ENCODE measurements around the gene KCNIP4. TPM values are rescaled to one million over a fixed set of nuclear protein-coding genes. Genes with fewer than 3 reads are reported as not detected.

Gene KCNIP4
- total RNA-seq, 4 donors from 2014 or later: 2.5 TPM; not detected in 2

DNA sequence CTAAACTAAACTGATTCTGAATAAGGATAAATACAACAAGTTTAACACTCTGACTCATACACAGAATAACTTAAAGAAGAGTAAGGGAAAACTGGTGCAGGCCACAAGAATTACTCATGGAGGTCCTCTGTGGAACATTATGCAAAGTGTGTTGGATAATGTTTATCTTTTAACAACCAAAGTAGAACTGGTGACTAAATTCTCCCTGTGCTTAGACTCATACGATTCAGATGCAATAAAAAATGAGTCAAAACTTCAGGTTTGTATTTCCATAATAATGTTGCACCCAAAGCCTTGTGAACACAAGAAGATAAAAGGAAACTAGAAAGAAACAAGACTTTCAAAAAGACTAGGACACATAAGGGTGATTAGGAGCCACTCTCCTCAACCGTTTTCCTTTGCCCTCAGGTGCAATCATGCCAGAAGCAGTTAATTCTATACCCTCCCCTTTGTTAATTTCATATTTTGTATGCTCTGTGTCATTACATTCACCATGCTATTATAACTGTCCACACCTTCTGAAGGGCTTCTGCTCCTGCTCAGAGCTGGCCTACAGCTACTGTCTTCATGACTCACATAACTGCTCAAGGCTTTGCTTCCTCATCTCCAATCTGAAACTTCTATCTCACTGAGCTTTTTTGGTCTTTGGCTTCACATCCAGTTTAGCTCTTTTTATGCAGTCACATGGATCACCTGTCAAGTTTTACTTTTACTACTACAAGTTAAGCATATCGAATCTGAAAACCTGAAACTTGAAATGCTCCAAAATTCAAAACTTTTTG, 60.2 kb downstream of the KCNIP4 start:
- Histone ChIP-seq H3K9me3 (no peaks in the 10 kb centered on the region), H3K27me3 (no peaks in the 10 kb centered on the region), H3K4me3 (no peak overlapping the region), H3K27ac (no peak overlapping the region), H3K36me3 (no peaks in the 10 kb centered on the region), H3K4me1 (no peaks in the 10 kb centered on the region)
- intact Hi-C loops (cut with DNase I; ENCODE audit: low total_unique reads) (no loop called here), in situ Hi-C loops (cut with MboI; ENCODE audit: low pct_ligation_motif_present in 1 of 4, low pct_unique_long_range_greater_than_20kb in 1 of 4, low sequenced_read_pairs in 3 of 4) (no loop called here)
- no peak for DNase-seq
- TF ChIP-seq EP300 (IDR thresholded peaks at IDR 0.05; ENCODE audit: low read depth) (no peak), POLR2A (IDR thresholded peaks at IDR 0.05) (no peak), POLR2AphosphoS5 (IDR thresholded peaks at IDR 0.05) (no peak)
- TF ChIP-seq, protein P1, sequence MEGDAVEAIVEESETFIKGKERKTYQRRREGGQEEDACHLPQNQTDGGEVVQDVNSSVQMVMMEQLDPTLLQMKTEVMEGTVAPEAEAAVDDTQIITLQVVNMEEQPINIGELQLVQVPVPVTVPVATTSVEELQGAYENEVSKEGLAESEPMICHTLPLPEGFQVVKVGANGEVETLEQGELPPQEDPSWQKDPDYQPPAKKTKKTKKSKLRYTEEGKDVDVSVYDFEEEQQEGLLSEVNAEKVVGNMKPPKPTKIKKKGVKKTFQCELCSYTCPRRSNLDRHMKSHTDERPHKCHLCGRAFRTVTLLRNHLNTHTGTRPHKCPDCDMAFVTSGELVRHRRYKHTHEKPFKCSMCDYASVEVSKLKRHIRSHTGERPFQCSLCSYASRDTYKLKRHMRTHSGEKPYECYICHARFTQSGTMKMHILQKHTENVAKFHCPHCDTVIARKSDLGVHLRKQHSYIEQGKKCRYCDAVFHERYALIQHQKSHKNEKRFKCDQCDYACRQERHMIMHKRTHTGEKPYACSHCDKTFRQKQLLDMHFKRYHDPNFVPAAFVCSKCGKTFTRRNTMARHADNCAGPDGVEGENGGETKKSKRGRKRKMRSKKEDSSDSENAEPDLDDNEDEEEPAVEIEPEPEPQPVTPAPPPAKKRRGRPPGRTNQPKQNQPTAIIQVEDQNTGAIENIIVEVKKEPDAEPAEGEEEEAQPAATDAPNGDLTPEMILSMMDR (IDR thresholded peaks at IDR 0.05): no peak
- WGBS, 2 donors (ENCODE audit: low coverage in 1 of 2): 55 to 61% methylated on average over 3 of the region's 3 CpGs

DNA sequence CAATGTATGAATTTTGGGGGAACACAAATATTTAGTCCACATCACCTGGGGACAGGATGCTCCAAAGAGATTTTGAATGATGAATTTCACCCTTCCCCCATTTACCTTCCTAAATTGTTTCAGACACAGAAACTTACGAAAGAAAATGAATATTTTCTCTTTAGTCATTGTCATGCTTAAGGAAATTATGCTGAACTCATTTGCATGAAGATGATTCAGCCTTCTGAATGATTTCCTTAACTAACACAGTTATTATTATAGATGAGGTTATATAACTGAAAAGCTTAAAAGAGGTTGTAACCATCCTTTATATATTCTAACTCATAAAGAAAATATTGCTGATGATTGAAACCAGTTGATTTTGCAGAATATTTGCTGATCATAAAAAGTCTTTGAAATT, 61.1 kb downstream of the KCNIP4 start:
- Histone ChIP-seq H3K9me3 (no peaks in the 10 kb centered on the region), H3K27ac (no peak overlapping the region), H3K4me1 (no peaks in the 10 kb centered on the region), H3K36me3 (no peaks in the 10 kb centered on the region), H3K27me3 (no peaks in the 10 kb centered on the region), H3K4me3 (no peak overlapping the region)
- DNase-seq: no peak
- TF ChIP-seq POLR2AphosphoS5 (IDR thresholded peaks at IDR 0.05) (no peak), POLR2A (IDR thresholded peaks at IDR 0.05) (no peak), EP300 (IDR thresholded peaks at IDR 0.05; ENCODE audit: low read depth) (no peak)
- TF ChIP-seq, protein P1 (IDR thresholded peaks at IDR 0.05): no peak
- in situ Hi-C loops (cut with MboI; ENCODE audit: low pct_ligation_motif_present in 1 of 4, low pct_unique_long_range_greater_than_20kb in 1 of 4, low sequenced_read_pairs in 3 of 4) (no loop called here), intact Hi-C loops (cut with DNase I; ENCODE audit: low total_unique reads) (no loop called here)
- WGBS, 2 donors (ENCODE audit: low coverage in 1 of 2): 63 to 69% methylated on average over 1 of the region's 1 CpG

DNA sequence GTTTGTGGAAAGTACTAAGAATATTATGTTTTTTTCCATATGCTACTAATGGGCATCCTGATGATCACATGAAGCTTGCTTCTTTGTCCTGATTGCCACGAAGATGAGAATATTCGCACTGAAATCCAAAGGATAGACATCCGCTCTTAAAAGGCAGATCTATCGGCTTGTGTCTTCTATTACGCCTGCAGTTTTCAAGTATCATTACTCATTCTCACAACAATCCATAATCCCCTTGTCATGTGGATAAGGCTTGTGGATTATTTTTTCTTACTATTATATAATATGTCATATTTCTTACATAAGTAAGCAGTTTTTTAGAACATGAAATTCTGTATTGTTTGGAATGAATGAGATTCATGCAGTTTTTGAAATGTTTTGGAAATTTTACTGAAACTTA, 62.8 kb downstream of the KCNIP4 start:
- 73 to 80% methylated on average over 5 of the region's 5 CpGs for WGBS, 2 donors (ENCODE audit: low coverage in 1 of 2)
- in situ Hi-C loops (cut with MboI; ENCODE audit: low pct_ligation_motif_present in 1 of 4, low pct_unique_long_range_greater_than_20kb in 1 of 4, low sequenced_read_pairs in 3 of 4) (no loop called here), intact Hi-C loops (cut with DNase I; ENCODE audit: low total_unique reads) (no loop called here)
- H3K36me3 ChIP-seq: no peaks in the 10 kb centered on the region
- DNase-seq: no peak
- H3K27ac ChIP-seq: no peak overlapping the region
- H3K9me3 ChIP-seq: no peaks in the 10 kb centered on the region
- H3K27me3 ChIP-seq: no peaks in the 10 kb centered on the region
- no peak for TF ChIP-seq POLR2AphosphoS5 (IDR thresholded peaks at IDR 0.05)
- TF ChIP-seq, protein P1 (IDR thresholded peaks at IDR 0.05): no peak
- TF ChIP-seq POLR2A (IDR thresholded peaks at IDR 0.05): no peak
- no peak for TF ChIP-seq EP300 (IDR thresholded peaks at IDR 0.05; ENCODE audit: low read depth)
- no peak overlapping the region for H3K4me3 ChIP-seq
- H3K4me1 ChIP-seq: no peaks in the 10 kb centered on the region

DNA sequence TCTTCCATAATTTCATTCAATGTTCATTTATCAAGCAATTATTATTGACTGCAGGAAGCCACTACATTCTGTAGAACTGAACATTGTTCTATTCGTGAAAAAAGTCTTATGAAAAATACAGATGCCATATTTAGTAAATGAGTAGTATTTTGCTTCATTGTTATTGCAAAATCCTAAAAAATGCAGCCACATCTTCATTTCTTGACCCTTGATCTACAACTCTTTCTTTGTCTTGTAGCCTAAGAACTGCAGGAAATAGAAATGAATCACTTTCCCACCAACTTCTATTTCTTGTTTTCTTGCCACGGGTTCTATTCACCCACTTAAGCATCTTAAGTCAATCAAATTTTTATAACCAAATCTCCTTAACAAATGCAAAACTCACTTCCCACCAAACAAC, 63.3 kb downstream of the KCNIP4 start:
- DNase-seq: no peak
- Histone ChIP-seq H3K36me3 (no peaks in the 10 kb centered on the region), H3K4me3 (no peak overlapping the region), H3K27ac (no peak overlapping the region), H3K9me3 (no peaks in the 10 kb centered on the region), H3K4me1 (no peaks in the 10 kb centered on the region), H3K27me3 (no peaks in the 10 kb centered on the region)
- 63 to 64% methylated on average over 2 of the region's 2 CpGs for WGBS, 2 donors (ENCODE audit: low coverage in 1 of 2)
- in situ Hi-C loops (cut with MboI; ENCODE audit: low pct_ligation_motif_present in 1 of 4, low pct_unique_long_range_greater_than_20kb in 1 of 4, low sequenced_read_pairs in 3 of 4): no loop called here
- intact Hi-C loops (cut with DNase I; ENCODE audit: low total_unique reads): no loop called here
- TF ChIP-seq POLR2A (IDR thresholded peaks at IDR 0.05): no peak

DNA sequence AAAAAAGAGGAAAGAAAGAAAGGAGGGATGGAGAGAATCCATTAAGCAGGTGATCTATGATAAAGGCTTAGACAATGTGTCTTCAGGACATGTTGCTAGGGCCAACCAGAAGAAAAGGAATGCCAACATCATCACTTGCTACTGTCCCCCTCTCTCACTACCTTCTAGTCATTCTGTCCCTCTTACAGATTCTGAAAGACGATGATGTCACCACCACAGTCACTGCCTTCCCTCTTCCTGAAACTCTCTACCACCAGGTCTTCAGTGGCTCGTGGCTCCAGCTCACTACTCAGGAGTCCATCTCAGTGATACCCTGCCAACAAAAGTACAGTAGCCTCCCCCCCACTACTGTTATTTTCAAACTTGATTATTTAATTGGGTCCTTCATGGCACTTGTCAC, 64.0 kb downstream of the KCNIP4 start:
- WGBS, 2 donors (ENCODE audit: low coverage in 1 of 2): 54 to 71% methylated on average over 2 of the region's 2 CpGs
- in situ Hi-C loops (cut with MboI; ENCODE audit: low pct_ligation_motif_present in 1 of 4, low pct_unique_long_range_greater_than_20kb in 1 of 4, low sequenced_read_pairs in 3 of 4): no loop called here
- no peaks in the 10 kb centered on the region for H3K4me1 ChIP-seq
- no peaks in the 10 kb centered on the region for H3K9me3 ChIP-seq
- DNase-seq: no peak
- intact Hi-C loops (cut with DNase I; ENCODE audit: low total_unique reads): no loop called here
- H3K27me3 ChIP-seq: no peaks in the 10 kb centered on the region
- TF ChIP-seq, protein P1 (IDR thresholded peaks at IDR 0.05): no peak
- no peak for TF ChIP-seq EP300 (IDR thresholded peaks at IDR 0.05; ENCODE audit: low read depth)
- TF ChIP-seq POLR2AphosphoS5 (IDR thresholded peaks at IDR 0.05): no peak
- TF ChIP-seq POLR2A (IDR thresholded peaks at IDR 0.05): no peak
- H3K27ac ChIP-seq: no peak overlapping the region
- no peak overlapping the region for H3K4me3 ChIP-seq
- H3K36me3 ChIP-seq: no peaks in the 10 kb centered on the region

All from transverse colon (tissue), 4 donors.